WTC11 (cell line): Measurements from ENCODE around the gene SETD1A. TPM values are rescaled to one million over a fixed set of nuclear protein-coding genes. Genes with fewer than 3 reads are reported as not detected.

Experiments used
- ATAC-seq: fragments of 200-7000 bp; cut with Tn5 transposase; 2 replicates; pipeline ENCODE4 v1.10.0; 2021; ENCODE audit warnings: mild to moderate bottlenecking, moderate library complexity
- CTCF ChIA-PET: fragments of 300-600 bp; sonication (Branson Sonifier 250); formaldehyde crosslinking; loops from one replicate; lab custom pipeline; 2021; ENCODE audit warnings: antibody characterized with exemption; lab: Charles Lee
- POLR2A ChIA-PET: fragments of 350-600 bp; sonication (Branson Sonifier 250); formaldehyde crosslinking; loops from one replicate; lab custom pipeline; 2021; ENCODE audit warnings: antibody characterized with exemption; lab: Charles Lee
- DNase-seq: peaks from one replicate; pipeline ENCODE4 v3.0.0; 2021; ENCODE audit warnings: low spot score
- H3K27ac Mint-ChIP-seq: 2 replicates; pipeline ENCODE4 v1.8.0; 2021; ENCODE audit warnings: mixed read lengths
- H3K27me3 Mint-ChIP-seq: 2 replicates; pipeline ENCODE4 v1.8.0; 2021; ENCODE audit warnings: low read depth, mild to moderate bottlenecking, moderate library complexity, mixed read lengths
- H3K36me3 Mint-ChIP-seq: 2 replicates; pipeline ENCODE4 v1.8.0; 2021; ENCODE audit warnings: mixed read lengths
- H3K4me1 Mint-ChIP-seq: 2 replicates; pipeline ENCODE4 v1.8.0; 2022; ENCODE audit warnings: mixed read lengths
- H3K4me3 Mint-ChIP-seq: 2 replicates; pipeline ENCODE4 v1.8.0; 2021; ENCODE audit warnings: mild to moderate bottlenecking, moderate library complexity, mixed read lengths
- H3K9me3 Mint-ChIP-seq: 2 replicates; pipeline ENCODE4 v1.8.0; 2021; ENCODE audit warnings: mixed read lengths
- ARID4B ChIP-seq: sonication (generic); formaldehyde crosslinking; IDR thresholded peaks from 2 replicates; pipeline ENCODE4 v1.8.0; 2023; ENCODE audit warnings: missing genetic modification reagents, mild to moderate bottlenecking, borderline replicate concordance
- CREM ChIP-seq: sonication (generic); formaldehyde crosslinking; IDR thresholded peaks from 2 replicates; pipeline ENCODE4 v1.8.1; 2022; ENCODE audit warnings: mild to moderate bottlenecking, missing genetic modification reagents, moderate library complexity
- CTCF ChIP-seq: fragments of 200-600 bp; IDR thresholded peaks from 2 replicates; pipeline ENCODE4 v1.8.0; 2022; ENCODE audit warnings: antibody characterized with exemption
- ELF4 ChIP-seq: sonication (generic); formaldehyde crosslinking; IDR thresholded peaks from 2 replicates; pipeline ENCODE4 v1.8.1; 2022; ENCODE audit warnings: low read depth, mild to moderate bottlenecking, moderate library complexity, missing genetic modification reagents
- MXD4 ChIP-seq: fragments of 250-450 bp; sonication (Bioruptor Pico); IDR thresholded peaks from 2 replicates; pipeline ENCODE4 v1.8.0; 2021; ENCODE audit warnings: mild to moderate bottlenecking, moderate library complexity, borderline replicate concordance
- NFATC4 ChIP-seq: fragments of 250-450 bp; sonication (Bioruptor Pico); IDR thresholded peaks from 2 replicates; pipeline ENCODE4 v1.9.0; 2021; ENCODE audit warnings: mild to moderate bottlenecking
- NR3C1 ChIP-seq: sonication (generic); formaldehyde crosslinking; conservative IDR thresholded peaks from 2 replicates; pipeline ENCODE4 v1.8.1; 2023; ENCODE audit warnings: low read depth, mild to moderate bottlenecking, missing genetic modification reagents
- RORB ChIP-seq: fragments of 250-450 bp; sonication (Bioruptor Pico); IDR thresholded peaks from 2 replicates; pipeline ENCODE4 v1.9.0; 2021; ENCODE audit warnings: mild to moderate bottlenecking
- ZBTB21 ChIP-seq: sonication (generic); formaldehyde crosslinking; IDR thresholded peaks from 2 replicates; pipeline ENCODE4 v1.8.1; 2023; ENCODE audit warnings: mild to moderate bottlenecking, missing genetic modification reagents, borderline replicate concordance
- total RNA-seq: library from RNA; stranded (reverse); gene quantifications from 3 replicates; pipeline ENCODE4 v1.2.3, GENCODE V29; 2021
- TF ChIP-seq, protein P1 (sequence below): sonication (generic); formaldehyde crosslinking; IDR thresholded peaks from 2 replicates; pipeline ENCODE4 v1.8.0; 2022; ENCODE audit warnings: mild to moderate bottlenecking, missing genetic modification reagents

SETD1A gene
- total RNA-seq, 1 experiment from 2014 or later = 31.1 TPM

DNA sequence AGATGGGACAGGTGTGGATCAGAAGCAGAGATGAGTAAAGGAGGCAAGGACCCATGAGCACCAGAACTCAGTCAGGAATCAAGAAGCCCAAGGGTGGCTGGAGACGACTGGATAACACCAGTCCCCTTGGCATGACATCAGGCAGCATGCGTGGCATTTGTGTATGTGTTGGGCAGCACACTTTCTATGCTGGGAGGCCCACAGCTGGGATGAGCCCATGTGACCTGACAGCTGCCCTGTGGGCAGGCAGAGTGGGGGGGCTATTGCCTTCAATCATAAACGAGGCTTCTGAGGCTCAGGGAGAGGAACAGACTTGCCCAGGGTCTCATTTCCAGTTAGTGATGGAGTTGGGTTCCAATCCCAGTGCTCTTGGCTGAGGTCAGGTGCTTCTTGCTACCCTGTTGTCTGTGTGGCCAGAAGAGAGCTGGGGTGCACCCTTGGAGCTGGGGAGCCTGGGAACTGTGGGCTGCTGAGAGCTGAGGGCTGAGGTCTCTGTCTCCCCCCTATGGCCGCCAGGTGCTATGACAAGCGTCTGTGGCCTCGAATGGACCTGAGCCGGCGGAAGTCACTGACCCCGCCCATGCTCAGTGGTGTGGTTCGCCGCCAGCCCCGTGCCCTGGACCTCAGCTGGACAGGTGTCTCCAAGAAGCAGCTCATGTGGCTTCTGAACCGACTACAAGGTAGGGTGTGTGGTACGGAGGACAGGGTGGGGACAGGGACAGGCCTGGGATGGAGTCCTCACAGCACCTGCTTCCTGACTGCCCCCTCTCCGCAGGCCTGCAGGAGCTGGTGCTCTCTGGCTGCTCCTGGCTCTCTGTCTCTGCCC lies 15.7 kb upstream of the SETD1A start (continued):
- peak; percentile 81 for TF ChIP-seq CTCF

GRCh38 chr16:30942426-30942806 lies 15.1 kb upstream of the SETD1A start:
- Mint-ChIP-seq H3K9me3 (no peaks in the 10 kb centered on the region), H3K36me3 (peaks cover 44% of the 10 kb centered on the region), H3K27me3 (no peaks in the 10 kb centered on the region), H3K4me1 (peaks cover 18% of the 10 kb centered on the region), H3K4me3 (no peak overlapping the region), H3K27ac (no peak overlapping the region)
- no peak for DNase-seq
- TF ChIP-seq ZBTB21 (no peak), ARID4B (no peak), MXD4 (no peak), NFATC4 (no peak)
- no peak for ATAC-seq
- POLR2A ChIA-PET = interaction anchor here (1.0 to 1.3 kb wide), 4 partner anchors 12 to 68 kb away, joined by 3 to 8 read pairs (median 4); partner anchors contain the start of gene FBXL19
- CTCF ChIA-PET = interaction anchor here (0.6 to 4.2 kb wide), 31 partner anchors 8 to 850 kb away, joined by 3 to 79 read pairs (median 4); partner anchors contain the start of genes CTF1, FBRS, FBXL19 and HSD3B7

DNA sequence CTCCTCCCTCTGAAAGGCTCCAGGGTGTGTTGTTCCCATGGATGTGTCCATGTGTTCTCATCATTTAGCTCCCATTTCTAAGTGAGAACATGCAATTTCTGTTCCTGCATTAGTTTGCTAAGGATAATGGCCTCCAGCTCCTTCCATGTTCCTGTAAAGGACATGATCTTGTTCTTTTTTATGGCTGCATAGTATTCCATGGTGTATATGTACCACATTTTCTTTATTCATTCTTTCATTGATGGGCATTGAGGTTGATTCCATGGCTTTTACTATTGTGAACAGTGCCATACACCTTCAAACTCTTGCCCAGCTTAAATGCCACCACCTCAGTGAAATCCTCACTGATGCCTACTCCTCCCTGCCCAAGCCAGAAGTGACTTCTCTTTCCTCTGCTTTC lies 13.2 kb upstream of the SETD1A start:
- ChIA-PET CTCF (no interaction called here), POLR2A (interaction anchor here (0.7 kb wide), 1 partner anchor 10 kb away, joined by 3 read pairs; no protein-coding TSS in a partner anchor)
- ATAC-seq = no peak

More for the DNA sequence above, 13.2 kb upstream of the SETD1A start:
- no peak overlapping the region for H3K4me3 Mint-ChIP-seq
- TF ChIP-seq NR3C1 (CRISPR knock-in tag) = no peak
- TF ChIP-seq ELF4 = no peak
- TF ChIP-seq RORB (CRISPR knock-in tag) = no peak
- TF ChIP-seq, protein P1, sequence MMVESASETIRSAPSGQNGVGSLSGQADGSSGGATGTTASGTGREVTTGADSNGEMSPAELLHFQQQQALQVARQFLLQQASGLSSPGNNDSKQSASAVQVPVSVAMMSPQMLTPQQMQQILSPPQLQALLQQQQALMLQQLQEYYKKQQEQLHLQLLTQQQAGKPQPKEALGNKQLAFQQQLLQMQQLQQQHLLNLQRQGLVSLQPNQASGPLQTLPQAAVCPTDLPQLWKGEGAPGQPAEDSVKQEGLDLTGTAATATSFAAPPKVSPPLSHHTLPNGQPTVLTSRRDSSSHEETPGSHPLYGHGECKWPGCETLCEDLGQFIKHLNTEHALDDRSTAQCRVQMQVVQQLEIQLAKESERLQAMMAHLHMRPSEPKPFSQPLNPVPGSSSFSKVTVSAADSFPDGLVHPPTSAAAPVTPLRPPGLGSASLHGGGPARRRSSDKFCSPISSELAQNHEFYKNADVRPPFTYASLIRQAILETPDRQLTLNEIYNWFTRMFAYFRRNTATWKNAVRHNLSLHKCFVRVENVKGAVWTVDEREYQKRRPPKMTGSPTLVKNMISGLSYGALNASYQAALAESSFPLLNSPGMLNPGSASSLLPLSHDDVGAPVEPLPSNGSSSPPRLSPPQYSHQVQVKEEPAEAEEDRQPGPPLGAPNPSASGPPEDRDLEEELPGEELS (CRISPR knock-in tag) = no peak
- TF ChIP-seq CREM (CRISPR knock-in tag) = no peak
- H3K27me3 Mint-ChIP-seq = no peaks in the 10 kb centered on the region
- H3K27ac Mint-ChIP-seq = no peak overlapping the region
- no peaks in the 10 kb centered on the region for H3K9me3 Mint-ChIP-seq
- peaks cover 37% of the 10 kb centered on the region for H3K36me3 Mint-ChIP-seq
- H3K4me1 Mint-ChIP-seq = peaks cover 18% of the 10 kb centered on the region
- DNase-seq = no peak
